Bronchial epithelial cell (primary cell): ENCODE results near the gene ANTXR2. TPM values are rescaled to one million over a fixed set of nuclear protein-coding genes. Genes with fewer than 3 reads are reported as not detected.

Source experiments
- DNase-seq: peaks from one replicate; pipeline ENCODE4 v3.0.0-alpha.2; 2010; ENCODE audit warnings: low read depth
- FAIRE-seq: peaks from 2 replicates; lab custom pipeline; 2011; peaks lifted over from hg19 to GRCh38; lab: Jason Lieb, UNC
- H3K27me3 ChIP-seq: 2 replicates; pipeline ENCODE4 v1.5.1; 2011; ENCODE audit warnings: low read length; ENCODE audit not compliant: control insufficient read depth, insufficient read depth
- H3K36me3 ChIP-seq: 2 replicates; pipeline ENCODE4 v1.5.1; 2011; ENCODE audit warnings: low read length; ENCODE audit not compliant: control insufficient read depth, insufficient read depth
- H3K4me3 ChIP-seq: 2 replicates; pipeline ENCODE4 v1.5.1; 2011; ENCODE audit warnings: mild to moderate bottlenecking, low read depth, low read length, control low read depth
- total RNA-seq: library from RNA; depleted of rRNA; stranded (reverse); fragments of >200 nt; gene quantifications from 2 replicates; pipeline ENCODE4 v1.2.1, GENCODE V29; 2014
- TF ChIP-seq, protein P1 (sequence below): IDR thresholded peaks from 2 replicates; pipeline ENCODE4 v1.5.1; 2011; ENCODE audit warnings: mild to moderate bottlenecking, moderate library complexity, low read length, control low read depth, inconsistent platforms; ENCODE audit not compliant: insufficient read depth, severe bottlenecking

ANTXR2 gene
- total RNA-seq, 1 donor from 2014 or later: 35.5 TPM

DNA sequence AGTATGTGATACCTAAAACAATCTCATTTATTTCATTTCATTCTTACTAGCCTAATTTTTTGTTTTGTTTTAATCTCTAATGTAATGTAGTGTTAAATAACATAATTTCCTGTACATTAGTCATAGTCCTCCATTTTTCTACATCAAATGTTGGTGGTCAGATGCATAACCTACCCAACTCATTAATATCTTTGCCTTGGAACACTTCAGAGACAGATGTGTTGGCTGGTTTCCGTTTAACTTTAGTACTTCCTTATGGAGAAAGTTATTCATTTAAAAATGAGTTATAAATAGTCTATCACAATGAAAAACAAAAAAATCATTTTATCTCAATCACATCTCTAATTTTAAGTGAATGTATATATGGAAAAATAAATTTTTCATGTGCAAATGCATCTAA lies 190.2 kb downstream of the ANTXR2 start:
- Histone ChIP-seq H3K27me3 (no peaks in the 10 kb centered on the region), H3K36me3 (no peaks in the 10 kb centered on the region), H3K4me3 (no peak overlapping the region)
- DNase-seq: no peak
- TF ChIP-seq, protein P1, sequence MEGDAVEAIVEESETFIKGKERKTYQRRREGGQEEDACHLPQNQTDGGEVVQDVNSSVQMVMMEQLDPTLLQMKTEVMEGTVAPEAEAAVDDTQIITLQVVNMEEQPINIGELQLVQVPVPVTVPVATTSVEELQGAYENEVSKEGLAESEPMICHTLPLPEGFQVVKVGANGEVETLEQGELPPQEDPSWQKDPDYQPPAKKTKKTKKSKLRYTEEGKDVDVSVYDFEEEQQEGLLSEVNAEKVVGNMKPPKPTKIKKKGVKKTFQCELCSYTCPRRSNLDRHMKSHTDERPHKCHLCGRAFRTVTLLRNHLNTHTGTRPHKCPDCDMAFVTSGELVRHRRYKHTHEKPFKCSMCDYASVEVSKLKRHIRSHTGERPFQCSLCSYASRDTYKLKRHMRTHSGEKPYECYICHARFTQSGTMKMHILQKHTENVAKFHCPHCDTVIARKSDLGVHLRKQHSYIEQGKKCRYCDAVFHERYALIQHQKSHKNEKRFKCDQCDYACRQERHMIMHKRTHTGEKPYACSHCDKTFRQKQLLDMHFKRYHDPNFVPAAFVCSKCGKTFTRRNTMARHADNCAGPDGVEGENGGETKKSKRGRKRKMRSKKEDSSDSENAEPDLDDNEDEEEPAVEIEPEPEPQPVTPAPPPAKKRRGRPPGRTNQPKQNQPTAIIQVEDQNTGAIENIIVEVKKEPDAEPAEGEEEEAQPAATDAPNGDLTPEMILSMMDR: no peak
- no peak for FAIRE-seq

DNA sequence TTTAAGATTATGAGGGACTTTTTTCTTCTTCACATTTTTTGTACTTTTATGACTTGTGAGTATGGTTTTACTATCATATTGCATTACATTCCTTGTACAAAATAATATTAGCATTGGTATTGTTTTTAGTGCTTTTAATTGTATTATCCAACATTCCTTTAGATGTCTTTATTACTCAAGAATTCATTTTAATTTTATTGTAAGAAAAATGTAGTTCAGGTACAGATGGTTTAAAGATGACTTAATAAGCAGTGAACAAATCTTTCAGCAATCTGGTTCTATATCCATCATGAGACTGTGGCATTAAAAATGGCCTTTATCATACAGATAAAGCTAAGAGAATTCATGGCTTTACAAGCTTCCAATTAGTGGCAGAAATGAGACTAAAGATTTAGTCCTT lies 191.6 kb downstream of the ANTXR2 start:
- no peak overlapping the region for H3K4me3 ChIP-seq
- FAIRE-seq: no peak
- no peaks in the 10 kb centered on the region for H3K27me3 ChIP-seq
- no peak for DNase-seq
- H3K36me3 ChIP-seq: no peaks in the 10 kb centered on the region
- TF ChIP-seq, protein P1: no peak

DNA sequence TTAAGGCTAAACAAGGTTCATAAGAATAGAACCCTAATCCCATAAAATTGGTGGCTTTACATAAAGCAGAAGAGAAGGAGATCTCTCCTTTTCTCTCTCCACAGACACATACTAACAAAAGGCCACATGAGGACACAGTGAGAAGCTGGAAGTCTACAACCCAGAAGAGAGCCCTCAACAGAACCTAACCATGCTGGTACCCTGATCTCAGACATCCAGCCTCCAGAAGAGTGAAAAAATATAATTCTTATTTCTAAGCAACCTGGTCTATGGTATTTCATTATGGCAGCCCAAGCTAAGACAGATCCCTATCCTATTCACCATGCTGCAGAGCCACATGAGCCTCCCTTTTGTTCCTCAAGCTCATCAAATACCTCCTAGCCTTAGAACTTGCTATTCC lies 195.5 kb downstream of the ANTXR2 start:
- FAIRE-seq: no peak
- TF ChIP-seq, protein P1: no peak
- DNase-seq: no peak
- Histone ChIP-seq H3K4me3 (no peak overlapping the region), H3K27me3 (no peaks in the 10 kb centered on the region), H3K36me3 (no peaks in the 10 kb centered on the region)

DNA sequence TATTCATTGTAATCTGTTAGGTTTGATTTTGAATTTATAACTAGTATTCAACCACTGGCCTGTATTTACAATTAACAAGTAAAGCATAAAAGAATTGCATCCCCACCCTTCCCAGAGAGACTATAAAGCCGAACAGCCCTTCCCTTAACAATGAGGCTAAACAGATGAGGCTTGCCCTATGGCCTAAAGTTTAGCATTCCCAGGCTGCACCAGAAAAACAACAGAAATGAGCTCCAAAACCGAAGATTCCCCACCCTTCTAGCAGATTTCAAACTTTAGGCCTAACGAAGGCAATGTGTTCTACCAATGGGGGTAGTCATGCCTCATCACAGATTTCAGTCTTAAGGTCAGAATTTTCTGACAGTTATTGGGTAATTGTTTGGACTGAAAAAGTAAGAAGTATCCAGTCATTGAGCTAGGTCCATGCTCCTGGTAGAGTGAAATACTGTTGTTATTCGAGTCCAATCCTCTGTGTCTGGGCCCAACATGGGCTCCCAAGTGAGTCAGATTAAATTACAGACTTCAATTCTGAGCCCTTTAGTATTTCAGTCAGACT lies 197.6 kb downstream of the ANTXR2 start:
- no peak for FAIRE-seq
- Histone ChIP-seq H3K27me3 (no peaks in the 10 kb centered on the region), H3K36me3 (no peaks in the 10 kb centered on the region), H3K4me3 (no peak overlapping the region)
- DNase-seq: no peak
- TF ChIP-seq, protein P1: no peak

DNA sequence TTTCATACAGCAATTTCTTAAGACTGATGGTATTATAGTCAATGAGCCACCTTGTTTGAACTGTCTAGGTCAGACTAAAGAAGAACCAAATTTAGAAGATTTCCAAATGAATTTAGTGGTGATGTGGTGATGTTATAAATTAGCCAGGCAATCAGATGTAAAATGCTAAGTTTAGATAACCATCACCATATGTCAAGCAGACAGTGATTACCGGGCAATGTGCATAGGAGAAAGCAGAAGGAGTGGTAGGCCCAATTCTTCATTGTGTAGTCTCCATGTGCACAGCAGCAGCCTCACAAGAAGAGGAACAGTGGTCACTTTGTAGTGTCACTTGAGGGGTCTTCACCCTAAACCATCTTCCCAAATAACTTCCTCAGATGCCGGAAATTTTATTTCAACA lies 198.8 kb downstream of the ANTXR2 start:
- TF ChIP-seq, protein P1: no peak
- Histone ChIP-seq H3K27me3 (no peaks in the 10 kb centered on the region), H3K4me3 (no peak overlapping the region), H3K36me3 (no peaks in the 10 kb centered on the region)
- DNase-seq (no peak), FAIRE-seq (no peak)

DNA sequence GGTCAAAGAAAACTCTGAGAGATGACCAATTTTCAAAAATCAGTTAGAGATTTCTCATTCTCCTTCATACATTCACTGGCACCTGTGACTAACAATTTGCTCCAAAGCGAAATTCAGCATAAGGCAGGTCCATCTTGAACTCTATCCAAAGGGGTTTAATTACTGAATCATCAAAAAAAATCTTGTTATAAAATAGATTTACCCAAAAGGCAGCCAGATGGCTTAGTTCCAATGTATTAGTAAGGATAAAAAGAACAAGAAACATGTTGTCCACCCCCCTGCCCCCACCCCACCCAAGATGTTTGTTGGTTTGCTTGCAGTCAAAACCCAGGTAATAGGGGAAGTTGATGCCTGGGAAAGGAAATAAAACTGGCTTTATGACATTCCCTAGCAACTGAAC lies 200.3 kb downstream of the ANTXR2 start:
- Histone ChIP-seq H3K36me3 (no peaks in the 10 kb centered on the region), H3K4me3 (no peak overlapping the region), H3K27me3 (no peaks in the 10 kb centered on the region)
- FAIRE-seq (no peak), DNase-seq (no peak)
- TF ChIP-seq, protein P1: no peak
